ENCODE measurements around the gene SPTBN2.

DNA sequence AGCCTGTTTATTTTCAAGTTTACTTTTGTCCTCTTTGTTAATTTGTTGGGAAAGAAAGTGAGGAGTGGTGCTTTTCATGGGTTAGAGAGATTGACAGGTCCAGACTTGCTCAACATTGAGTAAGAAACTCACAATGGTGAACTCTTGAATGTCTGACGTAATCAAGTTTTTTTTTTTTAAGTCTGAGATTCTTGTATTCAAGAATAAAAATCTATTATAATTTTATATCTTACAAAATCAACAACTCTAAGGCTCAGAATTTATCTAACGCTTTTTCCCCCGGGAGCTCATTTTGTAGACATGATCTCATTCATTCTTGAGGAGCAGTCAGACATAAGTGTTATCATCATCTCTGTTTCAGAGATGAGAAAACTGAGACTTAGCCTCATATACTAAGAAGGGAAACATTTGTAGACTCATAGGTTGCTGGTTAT is 39.1 kb upstream of the SPTBN2 start:
- TF ChIP-seq, protein P1, sequence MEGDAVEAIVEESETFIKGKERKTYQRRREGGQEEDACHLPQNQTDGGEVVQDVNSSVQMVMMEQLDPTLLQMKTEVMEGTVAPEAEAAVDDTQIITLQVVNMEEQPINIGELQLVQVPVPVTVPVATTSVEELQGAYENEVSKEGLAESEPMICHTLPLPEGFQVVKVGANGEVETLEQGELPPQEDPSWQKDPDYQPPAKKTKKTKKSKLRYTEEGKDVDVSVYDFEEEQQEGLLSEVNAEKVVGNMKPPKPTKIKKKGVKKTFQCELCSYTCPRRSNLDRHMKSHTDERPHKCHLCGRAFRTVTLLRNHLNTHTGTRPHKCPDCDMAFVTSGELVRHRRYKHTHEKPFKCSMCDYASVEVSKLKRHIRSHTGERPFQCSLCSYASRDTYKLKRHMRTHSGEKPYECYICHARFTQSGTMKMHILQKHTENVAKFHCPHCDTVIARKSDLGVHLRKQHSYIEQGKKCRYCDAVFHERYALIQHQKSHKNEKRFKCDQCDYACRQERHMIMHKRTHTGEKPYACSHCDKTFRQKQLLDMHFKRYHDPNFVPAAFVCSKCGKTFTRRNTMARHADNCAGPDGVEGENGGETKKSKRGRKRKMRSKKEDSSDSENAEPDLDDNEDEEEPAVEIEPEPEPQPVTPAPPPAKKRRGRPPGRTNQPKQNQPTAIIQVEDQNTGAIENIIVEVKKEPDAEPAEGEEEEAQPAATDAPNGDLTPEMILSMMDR (IDR thresholded peaks at IDR 0.05), result no peak
- no peak for TF ChIP-seq POLR2A (IDR thresholded peaks at IDR 0.05)

Data from suprapubic skin (tissue), 3 donors.